SK-N-MC (cell line): ENCODE data around the gene LDLRAD2.
"Not testable (repeated sequence)": the region's sequence is repeated elsewhere in the genome, so short reads cannot be mapped to it uniquely, and the experiment has no call there.

Experiments
- EZH2 ChIP-seq: fragments of 200-600 bp; sonication (generic); IDR thresholded peaks from one replicate; pipeline ENCODE4 v1.6.1; 2017; ENCODE audit warnings: antibody characterized with exemption
- POLR2AphosphoS5 ChIP-seq: IDR thresholded peaks from 2 replicates; pipeline ENCODE4 v1.6.1; 2012; ENCODE audit warnings: mild to moderate bottlenecking, low read depth, low read length, borderline replicate concordance

DNA sequence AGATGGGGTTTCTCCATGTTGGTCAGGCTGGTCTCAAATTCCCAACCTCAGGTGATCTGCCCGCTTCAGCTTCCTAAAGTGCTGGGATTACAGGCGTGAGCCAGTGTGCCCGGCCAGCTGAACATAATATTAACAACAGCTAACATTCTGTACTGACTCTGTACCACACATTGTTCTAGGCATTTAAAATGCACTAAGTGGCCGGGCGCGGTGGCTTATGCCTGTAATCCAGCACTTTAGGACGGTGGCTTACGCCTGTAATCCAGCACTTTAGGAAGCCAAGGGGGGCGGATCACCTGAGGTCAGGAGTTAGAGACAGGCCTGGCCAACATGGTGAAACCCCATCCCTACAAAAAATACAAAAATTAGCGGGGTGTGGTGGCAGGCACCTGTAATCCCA lies 14.6 kb downstream of the LDLRAD2 start:
- not testable (repeated sequence) for TF ChIP-seq EZH2, POLR2AphosphoS5
